ENCODE measurements around the gene TIMELESS. TPM values are rescaled to one million over a fixed set of nuclear protein-coding genes. Genes with fewer than 3 reads are reported as not detected.

Gene TIMELESS
- total RNA-seq, 2 experiments from 2014 or later: 46.5 to 103 TPM

DNA sequence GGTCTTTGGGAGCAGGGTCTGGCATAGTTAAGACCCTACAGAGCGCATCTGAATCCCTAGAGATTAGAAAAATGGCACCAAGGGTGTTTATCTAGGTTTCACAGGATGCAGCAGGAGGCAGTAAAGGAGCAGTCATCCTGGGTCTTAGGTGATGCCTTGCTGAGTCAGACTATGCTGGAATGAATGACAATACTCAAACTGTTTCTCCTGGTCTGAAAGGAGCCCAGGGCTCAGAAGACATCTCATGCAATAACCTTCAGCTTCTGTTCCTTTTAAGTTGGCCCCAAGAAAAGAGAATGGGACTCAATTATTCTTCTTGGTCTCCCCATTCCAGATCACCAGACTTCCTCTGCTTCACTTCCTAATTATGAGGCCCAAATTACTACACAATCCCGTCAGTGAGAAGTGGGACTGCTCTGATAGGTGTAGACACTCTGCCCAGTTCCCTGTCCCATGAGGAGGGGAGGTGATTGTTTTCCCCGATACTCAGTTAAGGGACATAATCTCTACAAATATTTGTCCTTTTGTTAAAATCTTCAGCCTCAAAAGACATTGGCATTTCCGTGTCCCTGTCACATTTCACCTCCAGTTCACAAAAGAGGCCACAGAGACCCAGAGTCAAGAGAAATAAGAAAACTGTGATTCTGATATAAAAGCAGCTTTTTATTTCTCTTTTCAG, 71.8 kb downstream of the TIMELESS start:
- Histone ChIP-seq H3K79me2 (ENCODE audit: insufficient read depth, low read depth, low read length) (no peaks in the 10 kb centered on the region), H4K20me1 (ENCODE audit: insufficient read depth, low read length) (no peaks in the 10 kb centered on the region), H3K36me3 (ENCODE audit: insufficient read depth, low read length) (no peaks in the 10 kb centered on the region; the same call in 1 of the 2 replicates), H3K27ac (ENCODE audit: low read depth, low read length, poor library complexity, severe bottlenecking) (peak overlapping the region; percentile 93), H2AFZ (ENCODE audit: low read length) (peak overlapping the region; percentile 95), H3K9me3 (ENCODE audit: low read length) (peaks cover 13% of the 10 kb centered on the region), H3K4me3 (ENCODE audit: low read depth, low read length, poor library complexity, severe bottlenecking) (peak overlapping the region; percentile 3), H3K4me1 (ENCODE audit: insufficient read depth, low read length, poor library complexity, severe bottlenecking) (peaks cover 49% of the 10 kb centered on the region), H3K9me2 (ENCODE audit: insufficient read depth, low read length) (no peaks in the 10 kb centered on the region), H3K4me2 (ENCODE audit: low read length) (peak overlapping the region; percentile 63)
- intact Hi-C loops (cut with micrococcal nuclease; ENCODE audit: unreplicated experiment): loop anchor here (5.0 kb wide), 2 partner anchors 60 to 710 kb away; partner anchors contain the start of genes CNPY2 and NAB2
- ChIA-PET CTCF (ENCODE audit: unreplicated experiment) (interaction anchor here (0.5 to 1.7 kb wide), 5 partner anchors 17 to 87 kb away, joined by 3 to 7 read pairs (median 5); partner anchors contain the start of genes IL23A and STAT2), POLR2A (interaction anchor here (0.6 to 6.0 kb wide), 15 partner anchors 9 to 87 kb away, joined by 3 to 116 read pairs (median 5); partner anchors contain the start of genes APOF, CNPY2, IL23A and STAT2)
- TF ChIP-seq EZH2phosphoT487 (IDR thresholded peaks at IDR 0.05; ENCODE audit: borderline replicate concordance, low read depth, low read length) (no peak), CTCF (conservative IDR thresholded peaks at IDR 0.05; ENCODE audit: low read length) (peak; percentile 58)
- BruUV-seq (replicated peaks): no TSS peak
- DNase-seq (ENCODE audit: low spot score): peak; percentile 54

DNA sequence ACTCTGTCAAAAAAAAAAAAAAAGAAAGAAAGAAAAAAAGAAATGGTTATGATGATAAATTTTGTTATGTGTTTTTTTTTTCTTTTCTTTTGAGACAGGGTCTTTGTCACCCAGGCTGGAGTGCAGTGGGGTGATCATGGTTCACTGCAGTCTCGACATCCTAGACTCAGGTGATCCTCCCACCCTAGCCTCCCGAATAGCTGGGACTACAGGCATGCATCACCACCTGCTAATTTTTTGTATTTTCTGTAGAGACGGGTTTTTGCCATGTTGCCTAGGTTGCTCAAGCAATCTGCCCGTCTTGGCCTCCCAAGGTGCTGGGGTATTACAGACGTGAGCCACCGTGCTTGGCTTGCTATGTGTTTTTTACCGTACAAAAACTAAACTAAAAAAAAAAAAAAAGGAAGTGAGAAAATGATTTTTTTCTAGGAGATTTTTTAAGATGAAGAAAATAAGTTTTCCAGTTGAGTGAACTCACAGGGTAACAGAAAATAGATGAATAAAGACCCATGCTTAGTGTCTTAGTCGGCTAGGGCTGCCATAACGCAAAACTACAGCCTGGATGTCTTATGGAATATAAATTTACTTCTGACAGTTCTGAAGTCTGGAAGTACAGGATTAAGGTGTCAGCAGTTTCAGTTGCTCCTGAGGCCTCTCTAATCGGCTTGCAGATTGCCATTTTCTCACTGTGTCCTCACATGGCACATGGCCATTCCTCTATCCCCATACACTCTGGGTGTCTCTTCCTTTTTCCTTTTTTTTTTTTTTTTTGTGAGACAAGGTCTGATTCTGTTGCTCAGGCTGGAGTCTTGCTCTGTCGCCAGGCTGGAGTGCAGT, 73.4 kb downstream of the TIMELESS start:
- CTCF ChIA-PET (ENCODE audit: unreplicated experiment): interaction anchor here (1.7 kb wide), 1 partner anchor 16 kb away, joined by 5 read pairs; the partner anchor contains the start of gene STAT2
- peaks cover 49% of the 10 kb centered on the region for H3K4me1 ChIP-seq (ENCODE audit: insufficient read depth, low read length, poor library complexity, severe bottlenecking)
- H4K20me1 ChIP-seq (ENCODE audit: insufficient read depth, low read length): no peaks in the 10 kb centered on the region
- TF ChIP-seq CTCF (conservative IDR thresholded peaks at IDR 0.05; ENCODE audit: low read length) (no peak), EZH2phosphoT487 (IDR thresholded peaks at IDR 0.05; ENCODE audit: borderline replicate concordance, low read depth, low read length) (no peak)
- peaks cover 26% of the 10 kb centered on the region for H3K9me3 ChIP-seq (ENCODE audit: low read length)
- TSS peak; percentile 98 for BruUV-seq (replicated peaks)
- H3K9me2 ChIP-seq (ENCODE audit: insufficient read depth, low read length): no peaks in the 10 kb centered on the region
- H3K4me3 ChIP-seq (ENCODE audit: low read depth, low read length, poor library complexity, severe bottlenecking): peak overlapping the region; percentile 47
- H3K79me2 ChIP-seq (ENCODE audit: insufficient read depth, low read depth, low read length): no peaks in the 10 kb centered on the region
- H3K36me3 ChIP-seq (ENCODE audit: insufficient read depth, low read length): no peaks in the 10 kb centered on the region; the same call in 1 of the 2 replicates
- H2AFZ ChIP-seq (ENCODE audit: low read length): peak overlapping the region; percentile 95; the same call in 1 of the 2 replicates
- H3K27ac ChIP-seq (ENCODE audit: low read depth, low read length, poor library complexity, severe bottlenecking): peak overlapping the region; percentile 93
- POLR2A ChIA-PET: interaction anchor here (0.7 to 6.0 kb wide), 14 partner anchors 10 to 703 kb away, joined by 3 to 116 read pairs (median 5); partner anchors contain the start of genes APOF, NEMP1, STAT2 and TIMELESS
- H3K4me2 ChIP-seq (ENCODE audit: low read length): peak overlapping the region; percentile 63
- DNase-seq (ENCODE audit: low spot score): peak; percentile 93
- intact Hi-C loops (cut with micrococcal nuclease; ENCODE audit: unreplicated experiment): loop anchor here (1.0 to 5.0 kb wide), 8 partner anchors 16 to 711 kb away; partner anchors contain the start of genes CNPY2, IL23A, NAB2 and STAT2

Data from OCI-LY7 (cell line).